ENCODE results near the gene OVOL1. TPM values are rescaled to one million over a fixed set of nuclear protein-coding genes. Genes with fewer than 3 reads are reported as not detected.
A peak's percentile ranks its signal among the peaks of the same experiment; 100 is the strongest.
"Not testable (repeated sequence)": the region's sequence is repeated elsewhere in the genome, so short reads cannot be mapped to it uniquely, and the experiment has no call there.

Gene OVOL1
- total and polyA plus RNA-seq, 4 donors: 0.28 to 3.9 TPM; not detected in 2

DNA sequence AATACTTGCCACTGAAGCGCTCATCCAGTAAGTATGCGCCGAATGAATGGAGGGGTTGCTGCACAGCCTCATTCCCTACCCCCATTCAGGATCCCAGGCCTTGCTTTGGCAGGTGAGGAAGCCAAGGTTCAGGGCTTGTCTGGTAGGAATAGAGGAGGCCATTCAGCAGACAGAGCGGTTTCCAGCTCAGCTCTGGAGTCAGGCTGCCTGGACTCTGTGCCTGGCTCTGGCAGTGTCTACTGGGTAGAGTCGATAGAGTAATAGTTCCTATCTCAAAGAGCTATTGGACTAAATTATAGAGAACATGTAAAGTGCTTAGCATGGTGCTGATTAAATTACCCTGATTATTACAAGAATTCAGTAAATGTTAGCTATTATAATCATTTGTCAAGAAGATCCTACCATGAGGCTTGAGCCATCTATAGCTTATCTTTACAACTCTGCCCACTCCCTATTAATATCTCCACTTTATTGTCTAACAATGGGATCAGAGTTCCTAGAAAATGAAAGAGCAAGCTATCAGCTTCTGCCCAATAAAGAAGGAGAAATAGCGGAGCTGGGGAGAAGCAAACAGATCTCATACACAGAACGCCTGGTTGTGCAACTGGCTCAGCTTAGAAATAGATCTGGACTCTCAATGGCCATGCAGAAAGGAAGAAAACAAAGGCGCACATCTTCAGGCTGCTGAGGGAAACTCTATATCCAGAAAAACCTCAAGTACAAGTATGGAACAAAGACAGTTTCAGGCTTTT lies 40.3 kb downstream of the OVOL1 start:
- Histone ChIP-seq H3K9me3 (ENCODE audit: control insufficient read depth, low read length) (no peaks in the 10 kb centered on the region), H3K4me3 (ENCODE audit: low read length in 2 of 2) (no peak overlapping the region), H3K27ac (ENCODE audit: low read depth in 1 of 2, low read length in 2 of 2) (no peak overlapping the region), H3K4me1 (ENCODE audit: control insufficient read depth in 1 of 2, insufficient read depth in 2 of 2, low read length in 2 of 2) (no peaks in the 10 kb centered on the region), H3K27me3 (ENCODE audit: control insufficient read depth in 1 of 2, insufficient read depth in 2 of 2, low read length in 1 of 2) (no peaks in the 10 kb centered on the region), H3K36me3 (ENCODE audit: control insufficient read depth in 1 of 2, insufficient read depth in 2 of 2, low read length in 1 of 2) (no peaks in the 10 kb centered on the region)
- intact Hi-C loops (cut with DNase I): no loop called here
- 88 to 90% methylated on average over 8 of the region's 8 CpGs for WGBS, 2 donors
- ATAC-seq (ENCODE audit: low FRiP score) (no peak), DNase-seq (no peak)

DNA sequence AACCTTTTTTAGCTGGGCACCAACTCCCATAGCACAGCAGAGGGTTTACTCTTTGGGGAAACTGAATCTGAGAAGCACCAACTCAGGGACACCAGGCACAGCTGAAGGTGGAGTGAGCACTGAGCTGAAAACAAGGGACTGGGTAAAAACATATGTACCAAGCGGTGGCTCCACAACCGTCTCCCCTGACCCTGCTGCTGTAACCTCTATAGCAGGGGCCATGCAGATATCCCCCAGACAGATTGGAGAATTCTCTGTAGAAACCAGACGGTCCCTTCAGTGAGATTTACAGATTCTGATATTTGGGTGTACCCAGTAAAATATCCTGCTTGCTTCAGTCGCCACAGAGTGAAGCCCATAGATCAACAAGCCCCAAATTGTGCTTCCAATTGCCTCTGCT lies 42.6 kb downstream of the OVOL1 start:
- no peaks in the 10 kb centered on the region for H3K9me3 ChIP-seq (ENCODE audit: control insufficient read depth, low read length)
- no peak overlapping the region for H3K27ac ChIP-seq (ENCODE audit: low read depth in 1 of 2, low read length in 2 of 2)
- no peak overlapping the region for H3K4me3 ChIP-seq (ENCODE audit: low read length in 2 of 2)
- no peaks in the 10 kb centered on the region for H3K4me1 ChIP-seq (ENCODE audit: control insufficient read depth in 1 of 2, insufficient read depth in 2 of 2, low read length in 2 of 2)
- intact Hi-C loops (cut with DNase I): no loop called here
- DNase-seq: no peak
- H3K36me3 ChIP-seq (ENCODE audit: control insufficient read depth in 1 of 2, insufficient read depth in 2 of 2, low read length in 1 of 2): no peaks in the 10 kb centered on the region
- H3K27me3 ChIP-seq (ENCODE audit: control insufficient read depth in 1 of 2, insufficient read depth in 2 of 2, low read length in 1 of 2): no peaks in the 10 kb centered on the region
- 60 to 63% methylated on average over 4 of the region's 4 CpGs for WGBS, 2 donors
- no peak for ATAC-seq (ENCODE audit: low FRiP score)

DNA sequence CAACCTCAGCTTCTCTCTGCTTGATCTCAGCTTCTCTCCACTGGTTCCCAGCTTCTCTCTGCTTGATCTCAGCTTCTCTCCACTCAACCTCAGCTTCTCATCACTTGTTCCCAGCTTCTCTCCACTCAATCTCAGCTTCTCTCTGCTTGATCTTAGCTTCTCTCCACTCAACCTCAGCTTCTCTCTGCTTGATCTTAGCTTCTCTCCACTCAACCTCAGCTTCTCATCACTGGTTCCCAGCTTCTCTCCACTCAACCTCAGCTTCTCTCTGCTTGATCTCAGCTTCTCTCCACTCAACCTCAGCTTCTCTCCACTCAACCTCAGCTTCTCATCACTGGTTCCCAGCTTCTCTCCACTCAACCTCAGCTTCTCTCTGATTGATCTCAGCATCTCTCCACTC lies 45.4 kb downstream of the OVOL1 start:
- intact Hi-C loops (cut with DNase I); H3K27me3 ChIP-seq (ENCODE audit: control insufficient read depth in 1 of 2, insufficient read depth in 2 of 2, low read length in 1 of 2); ATAC-seq (ENCODE audit: low FRiP score); H3K9me3 ChIP-seq (ENCODE audit: control insufficient read depth, low read length); H3K4me1 ChIP-seq (ENCODE audit: control insufficient read depth in 1 of 2, insufficient read depth in 2 of 2, low read length in 2 of 2); DNase-seq; H3K27ac ChIP-seq (ENCODE audit: low read depth in 1 of 2, low read length in 2 of 2); H3K36me3 ChIP-seq (ENCODE audit: control insufficient read depth in 1 of 2, insufficient read depth in 2 of 2, low read length in 1 of 2); H3K4me3 ChIP-seq (ENCODE audit: low read length in 2 of 2): not testable (repeated sequence)

DNA sequence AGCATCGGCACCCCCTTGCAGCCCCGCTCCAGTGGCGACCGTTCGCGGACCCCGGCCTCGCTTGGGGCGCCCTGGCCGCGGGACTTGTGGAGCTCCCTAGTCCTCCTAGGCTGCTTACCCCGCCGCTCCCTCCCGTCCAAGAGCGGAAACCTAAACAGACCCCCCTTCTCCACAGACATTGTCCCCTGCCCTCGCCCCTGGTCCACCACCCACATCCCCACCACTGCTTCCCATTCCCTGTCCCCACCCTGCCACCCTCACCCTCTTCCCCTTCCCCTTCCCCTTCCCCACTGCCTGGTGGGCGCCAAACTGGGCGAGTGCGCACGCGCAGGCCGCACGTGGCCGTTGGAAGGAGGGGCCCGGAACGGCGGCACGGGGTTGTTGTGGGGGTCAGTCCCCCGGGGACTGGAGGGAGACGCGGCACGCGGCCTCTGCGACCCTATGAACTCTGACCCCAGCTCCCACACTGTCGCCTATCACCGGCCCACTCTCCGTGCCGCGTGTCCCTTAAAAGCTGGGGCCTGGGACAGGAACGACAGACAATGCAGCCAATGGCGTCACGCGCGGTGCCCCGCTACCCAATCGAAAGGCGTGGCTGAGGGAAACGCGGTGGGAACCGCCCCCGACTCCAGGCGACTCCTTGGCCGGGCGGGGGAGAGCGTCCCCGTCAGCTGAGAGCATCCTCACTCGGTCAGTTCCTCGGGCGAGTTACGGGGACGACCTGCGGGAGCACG lies 46.6 kb downstream of the OVOL1 start, which contains the start of gene SNX32:
SNX32 (plus strand) TSS at position 667 of the 734 bp plus-strand sequence. CDS start 103 bp downstream, outside the sequence.
- H3K27ac ChIP-seq (ENCODE audit: low read depth in 1 of 2, low read length in 2 of 2): no peak within 1 kb of the TSS

DNA sequence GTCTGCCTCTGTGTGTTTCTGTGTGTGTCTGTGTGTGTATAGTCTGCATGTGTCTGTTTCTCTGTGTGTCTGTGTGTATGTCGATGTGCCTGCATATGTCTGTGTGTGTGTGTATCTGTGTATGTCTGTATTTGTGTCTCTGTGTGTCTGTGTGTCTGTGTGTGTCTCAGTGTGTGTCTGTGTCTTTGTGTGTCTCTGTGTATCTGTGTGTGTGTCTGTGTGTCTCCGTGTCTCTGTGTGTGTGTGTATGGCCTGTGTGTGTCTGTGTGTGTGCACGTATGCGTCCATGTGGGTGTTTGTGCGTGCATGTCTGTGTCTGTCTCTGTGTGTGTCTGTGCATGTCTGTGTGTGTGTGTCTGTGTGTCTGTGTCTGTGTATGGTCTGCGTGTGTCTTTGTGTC lies 47.3 kb downstream of the OVOL1 start:
- ATAC-seq (ENCODE audit: low FRiP score) (peak; percentile 13), DNase-seq (no peak)
- H3K4me1 ChIP-seq (ENCODE audit: control insufficient read depth in 1 of 2, insufficient read depth in 2 of 2, low read length in 2 of 2): no peaks in the 10 kb centered on the region
- no peaks in the 10 kb centered on the region for H3K9me3 ChIP-seq (ENCODE audit: control insufficient read depth, low read length)
- H3K27me3 ChIP-seq (ENCODE audit: control insufficient read depth in 1 of 2, insufficient read depth in 2 of 2, low read length in 1 of 2): no peaks in the 10 kb centered on the region
- intact Hi-C loops (cut with DNase I): no loop called here
- no peak overlapping the region for H3K4me3 ChIP-seq (ENCODE audit: low read length in 2 of 2)
- 25 to 34% methylated on average over 6 of the region's 6 CpGs for WGBS, 2 donors
- H3K27ac ChIP-seq (ENCODE audit: low read depth in 1 of 2, low read length in 2 of 2): no peak overlapping the region
- H3K36me3 ChIP-seq (ENCODE audit: control insufficient read depth in 1 of 2, insufficient read depth in 2 of 2, low read length in 1 of 2): no peaks in the 10 kb centered on the region

More for the DNA sequence above, 46.6 kb downstream of the OVOL1 start, which contains the start of gene SNX32:
- intact Hi-C loops (cut with DNase I): no loop called here
- Histone ChIP-seq H3K9me3 (ENCODE audit: control insufficient read depth, low read length) (no peaks in the 10 kb centered on the region), H3K4me3 (ENCODE audit: low read length in 2 of 2) (peak within 1 kb of the TSS; percentile 2 to 48), H3K27me3 (ENCODE audit: control insufficient read depth in 1 of 2, insufficient read depth in 2 of 2, low read length in 1 of 2) (no peaks in the 10 kb centered on the region), H3K36me3 (ENCODE audit: control insufficient read depth in 1 of 2, insufficient read depth in 2 of 2, low read length in 1 of 2) (no peaks in the 10 kb centered on the region), H3K4me1 (ENCODE audit: control insufficient read depth in 1 of 2, insufficient read depth in 2 of 2, low read length in 2 of 2) (no peaks in the 10 kb centered on the region)
- DNase-seq: peak; percentile 98
- 0% methylated on average over 61 to 63 of the region's 63 CpGs for WGBS, 2 donors
- ATAC-seq (ENCODE audit: low FRiP score): peak; percentile 100

DNA sequence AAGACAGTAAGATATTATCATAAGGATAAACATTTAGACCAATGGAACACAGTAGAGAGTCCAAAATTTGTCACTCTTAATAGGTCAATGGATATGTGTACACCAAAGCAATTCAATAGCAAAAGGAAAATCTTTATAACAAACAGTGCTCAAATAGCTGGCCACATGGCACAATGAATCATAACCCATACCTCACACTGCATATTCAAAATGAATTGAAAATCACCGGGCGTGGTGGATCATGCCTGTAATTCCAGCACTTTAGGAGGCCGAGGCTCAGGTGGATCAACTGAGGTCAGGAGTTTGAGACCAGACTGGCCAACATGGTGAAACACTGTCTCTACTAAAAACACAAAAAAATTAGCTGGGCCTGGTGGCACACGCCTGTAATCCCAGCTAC lies 55.3 kb downstream of the OVOL1 start:
- DNase-seq: no peak
- Histone ChIP-seq H3K36me3 (ENCODE audit: control insufficient read depth in 1 of 2, insufficient read depth in 2 of 2, low read length in 1 of 2) (no peaks in the 10 kb centered on the region), H3K4me3 (ENCODE audit: low read length in 2 of 2) (no peak overlapping the region), H3K4me1 (ENCODE audit: control insufficient read depth in 1 of 2, insufficient read depth in 2 of 2, low read length in 2 of 2) (no peaks in the 10 kb centered on the region), H3K27ac (ENCODE audit: low read depth in 1 of 2, low read length in 2 of 2) (no peak overlapping the region), H3K9me3 (ENCODE audit: control insufficient read depth, low read length) (no peaks in the 10 kb centered on the region), H3K27me3 (ENCODE audit: control insufficient read depth in 1 of 2, insufficient read depth in 2 of 2, low read length in 1 of 2) (no peaks in the 10 kb centered on the region)
- WGBS, 2 donors: 96 to 97% methylated on average over 4 of the region's 4 CpGs
- no peak for ATAC-seq (ENCODE audit: low FRiP score)
- intact Hi-C loops (cut with DNase I): no loop called here

DNA sequence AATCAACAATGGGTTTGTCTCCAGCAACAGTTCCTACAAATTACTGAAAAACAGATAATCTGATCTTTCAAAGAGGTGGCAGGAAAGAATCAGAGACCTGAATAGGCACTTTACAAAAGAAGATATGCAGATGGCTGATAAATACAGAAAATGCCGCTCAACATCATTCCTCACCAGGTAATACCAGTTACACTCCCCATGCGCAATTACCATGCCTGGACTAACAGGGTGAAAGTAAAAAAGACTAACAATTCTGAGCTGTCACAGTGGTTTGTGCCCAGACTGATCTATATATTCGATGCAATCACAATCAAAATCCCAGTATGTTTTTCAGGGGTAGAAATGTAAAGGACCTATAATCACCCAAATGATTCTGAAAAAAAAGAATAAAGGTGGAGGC lies 56.9 kb downstream of the OVOL1 start:
- no peak for DNase-seq
- H3K27ac ChIP-seq (ENCODE audit: low read depth in 1 of 2, low read length in 2 of 2): no peak overlapping the region
- H3K9me3 ChIP-seq (ENCODE audit: control insufficient read depth, low read length): no peaks in the 10 kb centered on the region
- WGBS, 2 donors: 94 to 95% methylated on average over 3 of the region's 3 CpGs
- no peaks in the 10 kb centered on the region for H3K27me3 ChIP-seq (ENCODE audit: control insufficient read depth in 1 of 2, insufficient read depth in 2 of 2, low read length in 1 of 2)
- intact Hi-C loops (cut with DNase I): no loop called here
- no peaks in the 10 kb centered on the region for H3K4me1 ChIP-seq (ENCODE audit: control insufficient read depth in 1 of 2, insufficient read depth in 2 of 2, low read length in 2 of 2)
- H3K36me3 ChIP-seq (ENCODE audit: control insufficient read depth in 1 of 2, insufficient read depth in 2 of 2, low read length in 1 of 2): no peaks in the 10 kb centered on the region
- ATAC-seq (ENCODE audit: low FRiP score): no peak
- H3K4me3 ChIP-seq (ENCODE audit: low read length in 2 of 2): no peak overlapping the region

DNA sequence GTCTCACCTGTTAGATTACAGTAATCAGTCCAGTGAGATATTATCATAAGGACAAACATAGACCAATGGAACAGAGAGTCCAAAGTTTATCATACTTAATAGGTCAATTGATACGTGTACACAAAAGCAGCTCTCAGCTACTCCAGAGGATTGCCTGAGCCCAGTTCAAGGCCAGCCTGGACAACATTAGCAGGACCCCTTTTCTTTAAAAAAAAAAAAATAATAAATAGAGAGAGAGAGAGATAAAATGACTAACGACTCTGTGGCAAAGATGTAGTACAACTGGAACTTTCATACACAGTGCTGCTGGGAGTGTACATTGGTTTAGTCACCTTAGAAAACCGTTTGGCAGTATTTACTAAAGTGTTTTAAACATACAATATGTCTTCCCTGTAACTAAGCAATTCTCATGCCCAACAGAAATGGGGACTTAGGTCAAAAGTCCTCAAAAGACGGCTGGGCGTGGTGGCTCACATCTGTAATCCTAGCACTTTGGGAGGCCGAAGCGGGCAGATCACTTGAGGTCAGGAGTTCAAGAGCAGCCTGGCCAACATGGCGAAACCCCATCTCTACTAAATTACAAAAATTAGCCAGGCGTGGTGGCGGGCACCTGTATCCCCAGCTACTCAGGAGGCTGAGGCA lies 57.5 kb downstream of the OVOL1 start:
- intact Hi-C loops (cut with DNase I): no loop called here

More for the DNA sequence above, 57.5 kb downstream of the OVOL1 start:
- ATAC-seq (ENCODE audit: low FRiP score): no peak
- H3K4me3 ChIP-seq (ENCODE audit: low read length in 2 of 2): no peak overlapping the region
- H3K36me3 ChIP-seq (ENCODE audit: control insufficient read depth in 1 of 2, insufficient read depth in 2 of 2, low read length in 1 of 2): no peaks in the 10 kb centered on the region
- H3K27me3 ChIP-seq (ENCODE audit: control insufficient read depth in 1 of 2, insufficient read depth in 2 of 2, low read length in 1 of 2): no peaks in the 10 kb centered on the region
- WGBS, 2 donors: 89% methylated on average over 10 of the region's 10 CpGs
- no peaks in the 10 kb centered on the region for H3K4me1 ChIP-seq (ENCODE audit: control insufficient read depth in 1 of 2, insufficient read depth in 2 of 2, low read length in 2 of 2)
- no peaks in the 10 kb centered on the region for H3K9me3 ChIP-seq (ENCODE audit: control insufficient read depth, low read length)
- no peak overlapping the region for H3K27ac ChIP-seq (ENCODE audit: low read depth in 1 of 2, low read length in 2 of 2)
- no peak for DNase-seq

Measured in aorta (tissue), 5 donors.